NCI-H1930 (cell line): ENCODE measurements around the gene RHBDL1.

Source experiments
- DNase-seq, 2 experiments: peaks; one replicate each; lab custom pipeline; 2025; lab: John Stamatoyannopoulos, UW

Gene RHBDL1

GRCh38 chr16:720447-720989 lies 45.0 kb downstream of the RHBDL1 start:
- peak; percentile 57 for DNase-seq

- DNase-seq: peak; percentile 88 to 94
These were observed 45.7 kb downstream of the RHBDL1 start, which contains the start of gene ANTKMT for GRCh38 chr16:720990-721764. Gene ANTKMT, plus strand, starts transcription at chr16:721146. Its CDS starts 129 bp downstream, at chr16:721275.

- DNase-seq: no peak
These were observed 46.5 kb downstream of the RHBDL1 start for GRCh38 chr16:721765-722540.

GRCh38 chr16:722835-723633 lies 47.6 kb downstream of the RHBDL1 start:
- DNase-seq: no peak

DNA sequence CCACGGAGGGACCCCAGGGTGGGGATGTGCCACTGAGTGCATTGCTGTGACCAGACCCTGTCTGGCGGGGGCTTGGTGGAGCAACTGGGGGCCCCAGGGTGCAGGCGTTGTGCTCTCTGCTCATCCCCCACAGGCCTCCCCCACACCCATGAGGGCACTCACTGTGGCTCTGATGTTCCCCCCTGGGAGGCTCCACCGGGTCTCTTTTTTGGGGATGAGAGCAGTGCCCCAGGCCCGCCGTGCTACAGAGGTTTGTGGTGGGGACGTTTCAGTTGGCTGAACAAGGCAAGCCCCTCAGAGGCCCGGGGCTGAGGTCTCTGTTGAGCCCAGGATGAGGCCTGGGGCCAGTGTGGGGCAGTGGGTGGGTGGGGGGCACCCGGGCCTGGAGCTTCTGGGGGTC lies 48.2 kb downstream of the RHBDL1 start:
- DNase-seq: no peak

DNA sequence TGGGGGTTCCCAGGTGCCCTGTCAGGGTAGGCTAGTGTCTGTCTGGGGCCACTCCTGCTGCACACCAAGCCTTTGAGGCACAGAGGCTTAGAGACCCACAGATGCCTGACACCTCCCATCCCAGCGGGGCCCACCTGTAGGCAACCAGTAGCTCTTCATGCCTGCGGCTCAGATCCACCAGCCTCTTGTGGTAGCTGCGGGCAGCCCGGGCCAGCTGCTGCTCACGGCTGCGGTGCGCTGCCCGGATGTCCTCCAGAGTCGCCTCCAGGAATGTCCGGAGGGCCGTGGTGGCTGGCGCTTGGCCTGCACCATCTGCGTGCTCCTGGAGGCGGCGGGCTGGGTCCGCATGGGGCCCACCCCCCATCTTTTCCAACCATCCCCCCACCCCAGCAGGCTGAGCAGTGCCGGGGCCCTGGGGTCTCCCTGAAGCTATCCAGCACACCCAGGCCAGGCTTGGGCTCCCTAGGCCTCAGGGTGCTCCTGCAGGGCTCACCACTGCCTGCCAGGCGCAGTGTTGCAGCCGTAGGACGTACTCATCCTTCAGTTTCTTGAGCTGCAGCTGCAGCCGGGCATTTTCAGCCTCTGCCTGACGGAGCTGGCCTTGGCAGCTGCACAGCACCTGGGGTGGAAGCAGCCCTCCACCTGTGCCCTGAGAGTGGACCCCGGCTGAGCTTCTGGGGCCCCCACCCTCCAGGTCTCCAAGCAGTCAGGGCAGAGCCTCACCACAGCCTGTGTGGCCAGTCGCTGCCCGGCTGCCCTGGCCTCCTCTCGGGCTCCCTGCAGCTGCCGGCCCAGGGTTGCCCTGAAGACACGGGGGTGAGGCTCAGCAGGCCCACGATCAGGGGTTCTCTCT lies 48.9 kb downstream of the RHBDL1 start:
- DNase-seq: no peak

DNA sequence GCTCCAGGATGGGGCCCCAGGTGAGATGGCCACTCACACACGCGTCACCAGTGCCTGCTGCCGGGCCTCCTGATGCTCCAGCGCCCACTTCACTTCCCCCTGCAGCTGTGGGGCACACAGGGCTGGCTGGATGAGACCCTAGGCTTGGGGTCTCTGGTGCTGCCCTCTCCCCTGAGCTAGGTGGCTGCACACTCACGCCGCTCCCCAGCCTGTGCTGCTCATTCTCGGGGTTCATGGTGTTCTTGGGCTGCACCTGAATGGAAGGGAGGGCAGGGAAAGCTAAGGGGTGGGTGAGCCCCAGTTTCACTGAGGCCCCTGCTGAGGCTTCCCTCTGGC lies 49.5 kb downstream of the RHBDL1 start:
- DNase-seq: no peak

- DNase-seq: no peak
These were observed 50.2 kb downstream of the RHBDL1 start for GRCh38 chr16:725463-726187.

DNA sequence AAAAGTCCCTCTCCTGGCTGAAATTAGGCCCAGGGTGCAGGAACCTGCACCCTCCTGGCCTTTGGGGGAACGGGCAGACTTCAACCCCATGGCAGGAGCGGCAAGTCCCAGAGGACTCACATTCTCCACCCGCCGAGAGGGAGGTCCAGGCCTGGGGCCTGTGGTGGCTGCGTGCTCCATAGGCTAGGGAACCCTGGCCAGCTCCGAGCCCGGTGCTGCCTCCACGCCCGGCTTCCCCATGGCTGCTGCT lies 50.6 kb downstream of the RHBDL1 start:
- DNase-seq: no peak

- DNase-seq: peak; percentile 32 to 49
These were observed 51.2 kb downstream of the RHBDL1 start, which contains the start of the genes CCDC78 and HAGHL for GRCh38 chr16:726438-727290. Gene CCDC78, minus strand, starts transcription at chr16:726443. Its CDS starts 76 bp downstream, at chr16:726367. Gene HAGHL, plus strand, starts transcription at chr16:727106. Its CDS starts 404 bp downstream, at chr16:727510.

DNA sequence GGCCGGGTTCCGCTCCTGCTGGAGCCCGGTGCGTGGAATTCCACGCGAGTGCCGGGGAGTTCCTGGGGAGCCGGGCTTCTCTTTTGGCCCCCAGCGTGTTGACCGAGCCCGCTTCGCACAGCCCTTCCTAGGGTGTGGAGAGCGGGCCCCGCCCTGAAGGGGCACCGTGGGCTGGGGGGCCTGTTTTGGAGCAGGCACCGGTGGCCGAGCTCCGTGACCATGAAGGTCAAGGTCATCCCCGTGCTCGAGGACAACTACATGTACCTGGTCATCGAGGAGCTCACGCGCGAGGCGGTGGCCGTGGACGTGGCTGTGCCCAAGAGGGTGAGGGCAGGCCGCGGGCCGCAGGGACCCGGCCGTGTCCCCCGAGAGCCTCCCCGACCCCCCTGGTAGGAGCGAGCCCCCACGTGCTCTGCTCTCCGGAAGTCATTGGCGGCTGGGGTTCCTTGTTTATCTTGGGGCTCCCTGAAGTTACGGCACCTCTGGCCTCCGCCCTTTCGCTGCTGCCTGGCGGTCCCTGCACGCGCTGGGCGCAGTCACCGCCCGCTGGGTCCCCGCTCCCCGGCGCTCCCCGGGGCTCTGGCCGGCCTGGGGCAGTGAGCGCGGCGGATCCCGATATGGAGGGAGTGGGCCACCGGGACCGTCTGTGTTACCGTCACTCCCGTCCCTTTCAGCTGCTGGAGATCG lies 52.0 kb downstream of the RHBDL1 start:
- no peak for DNase-seq
